HG03342 (cell line): ENCODE results near the gene RNF212.
"Not testable (repeated sequence)": the region's sequence is repeated elsewhere in the genome, so short reads cannot be mapped to it uniquely, and the experiment has no call there.

Experiments
- ATAC-seq: cut with Tn5 transposase; IDR thresholded peaks from one replicate; pipeline ENCODE4 v1.9.1; 2021; ENCODE audit warnings: mild to moderate bottlenecking, moderate library complexity; ENCODE audit not compliant: unreplicated experiment

Gene RNF212

DNA sequence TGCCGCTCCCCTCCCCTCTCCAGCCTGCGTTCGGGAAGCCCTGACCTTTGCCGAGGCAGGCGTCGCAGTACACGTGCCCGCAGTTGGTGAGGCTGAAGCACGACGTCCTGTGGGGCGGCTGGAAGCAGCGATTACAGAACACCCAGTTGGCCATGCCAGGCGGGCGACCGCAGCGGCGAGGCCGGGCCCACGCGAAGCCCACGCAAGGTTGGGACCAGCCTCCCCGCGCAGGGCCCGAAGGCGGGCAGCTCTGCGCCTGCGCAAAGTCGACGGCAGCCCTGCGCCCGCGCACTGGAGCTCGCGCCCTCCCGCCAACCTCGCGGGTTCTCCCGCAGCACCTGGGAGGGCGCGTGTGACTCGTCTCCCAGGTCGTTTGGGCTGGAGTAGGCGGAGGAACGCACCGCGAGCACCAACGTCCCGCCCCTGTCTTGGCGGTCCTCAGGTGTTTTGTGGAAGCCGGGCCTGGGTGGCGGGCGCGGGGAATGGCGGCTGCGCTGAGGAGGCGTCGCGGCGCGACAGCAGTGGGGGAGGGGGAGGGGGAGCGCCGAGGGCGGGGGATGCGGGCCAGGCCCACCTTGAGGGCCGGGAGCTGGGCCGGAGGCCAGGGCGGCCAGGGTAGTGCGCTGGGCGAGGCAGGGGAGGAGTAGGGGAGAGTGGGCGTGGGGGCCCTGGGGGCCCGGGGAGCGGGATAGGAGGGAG lies at the start of gene RNF212:
RNF212 (minus strand) TSS at position 254 of the 699 bp plus-strand sequence; CDS start at position 154, 100 bp downstream.
- no peak for ATAC-seq

- ATAC-seq: no peak
These were observed 47.0 kb upstream of the RNF212 start for GRCh38 chr4:1160351-1160750.

GRCh38 chr4:1156069-1156468 lies 42.7 kb upstream of the RNF212 start:
- no peak for ATAC-seq

DNA sequence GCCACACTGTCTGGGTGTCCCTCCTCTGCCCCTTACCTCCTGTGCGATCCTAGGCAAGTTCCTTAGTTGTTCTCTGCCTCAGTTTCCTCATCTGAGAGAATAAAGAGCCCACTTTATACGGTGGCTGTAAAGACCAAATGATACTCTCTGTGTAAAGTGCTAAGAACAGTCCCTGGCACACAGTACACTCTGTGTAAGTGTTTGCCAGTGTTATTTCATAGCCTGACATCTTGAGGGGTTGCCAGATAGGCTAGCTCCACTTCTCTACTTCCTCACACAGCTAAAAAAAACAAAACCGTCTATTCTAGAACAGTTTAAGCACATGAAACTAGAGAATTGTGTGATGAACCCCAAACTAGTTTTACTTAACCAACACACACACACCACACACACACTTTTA lies 42.0 kb upstream of the RNF212 start:
- ATAC-seq: no peak

- ATAC-seq: no peak
These were observed 41.3 kb upstream of the RNF212 start for GRCh38 chr4:1154523-1155182.

DNA sequence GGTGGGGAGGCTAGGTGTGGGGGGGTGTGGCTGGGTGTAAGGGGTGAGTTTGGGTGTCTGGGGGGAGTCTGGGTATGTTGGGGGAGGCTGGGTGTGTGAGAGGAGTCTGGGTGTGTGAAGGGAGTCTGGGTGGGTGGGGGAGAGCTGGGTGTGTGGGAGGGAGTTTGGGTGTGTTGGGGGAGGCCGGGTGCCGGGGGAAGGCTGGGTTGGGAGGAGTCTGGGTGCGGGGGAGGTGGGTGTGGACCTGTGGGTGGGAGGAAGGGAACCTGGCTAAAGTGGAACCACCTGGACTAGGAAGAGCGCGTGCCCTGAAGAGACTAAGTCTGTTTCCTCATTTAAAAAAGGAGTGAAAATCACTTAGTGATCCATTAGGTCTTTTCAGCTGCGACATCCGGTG lies 40.8 kb upstream of the RNF212 start:
- no peak for ATAC-seq

DNA sequence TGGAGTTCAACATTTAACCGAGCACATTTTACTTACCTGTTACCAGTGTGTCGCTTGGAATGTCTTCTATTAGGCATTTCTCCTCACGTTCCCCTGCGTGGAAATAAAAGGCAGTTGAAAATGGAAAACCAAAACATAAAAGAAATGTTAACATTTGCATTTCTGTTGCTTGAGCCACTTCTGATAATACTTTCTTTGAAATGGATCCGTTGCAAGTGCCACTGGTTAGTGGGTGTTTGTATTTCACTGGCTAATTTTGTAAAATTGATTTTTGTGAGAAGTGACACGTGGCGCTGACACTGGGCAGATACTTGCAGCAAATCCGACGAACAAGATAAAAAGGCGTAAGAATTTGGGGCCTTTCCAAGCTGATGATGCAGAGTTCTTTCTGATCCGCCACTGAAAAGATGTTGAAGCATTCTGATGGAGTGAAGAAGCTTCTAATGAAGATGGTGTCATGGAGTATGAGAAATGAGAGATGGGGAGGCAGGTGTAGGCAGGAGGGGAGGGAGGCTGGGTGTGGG lies 40.3 kb upstream of the RNF212 start:
- no peak for ATAC-seq

DNA sequence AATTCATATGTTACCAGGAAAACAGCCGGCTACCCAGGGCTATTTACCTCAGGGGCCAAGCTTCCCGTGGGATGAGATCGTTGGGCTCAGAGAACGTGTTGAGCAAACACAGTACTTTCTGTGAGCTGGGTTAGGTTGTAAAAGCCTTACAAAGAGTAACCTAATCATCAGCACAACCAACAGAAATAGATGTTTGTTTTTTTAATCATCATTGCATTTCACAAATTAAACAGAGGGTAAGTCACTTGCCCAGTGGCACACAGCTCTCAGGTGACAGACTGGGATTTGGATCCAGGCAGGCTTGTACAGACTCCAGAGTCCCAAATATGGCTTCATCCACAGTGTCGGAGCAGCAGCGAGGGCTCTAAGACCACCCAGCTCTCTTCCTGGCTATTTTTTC lies 38.9 kb upstream of the RNF212 start:
- no peak for ATAC-seq

DNA sequence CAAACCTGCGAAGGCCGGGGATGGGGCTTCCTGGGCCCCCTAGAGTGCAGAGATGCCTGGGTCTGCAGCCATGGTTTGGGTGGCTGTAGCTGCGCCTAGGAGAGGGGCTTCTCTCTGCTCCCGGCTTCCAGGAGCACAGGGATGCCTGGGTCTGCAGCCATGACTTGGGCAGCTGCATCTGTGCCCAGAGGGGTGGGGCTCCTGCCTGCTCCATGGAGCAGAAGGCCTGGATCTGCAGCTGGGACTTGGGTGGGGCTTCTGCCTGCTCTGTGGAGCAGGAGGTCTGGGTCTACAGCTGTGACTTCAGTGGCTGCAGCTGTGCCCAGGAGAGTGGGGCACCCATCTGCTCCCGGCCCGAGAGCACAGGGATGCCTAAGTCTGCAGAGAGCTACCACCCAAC lies 38.2 kb upstream of the RNF212 start:
- ATAC-seq: no peak

GRCh38 chr4:1150875-1151274 lies 37.5 kb upstream of the RNF212 start:
- no peak for ATAC-seq

- ATAC-seq: no peak
These were observed 26.5 kb upstream of the RNF212 start for GRCh38 chr4:1139860-1140259.

DNA sequence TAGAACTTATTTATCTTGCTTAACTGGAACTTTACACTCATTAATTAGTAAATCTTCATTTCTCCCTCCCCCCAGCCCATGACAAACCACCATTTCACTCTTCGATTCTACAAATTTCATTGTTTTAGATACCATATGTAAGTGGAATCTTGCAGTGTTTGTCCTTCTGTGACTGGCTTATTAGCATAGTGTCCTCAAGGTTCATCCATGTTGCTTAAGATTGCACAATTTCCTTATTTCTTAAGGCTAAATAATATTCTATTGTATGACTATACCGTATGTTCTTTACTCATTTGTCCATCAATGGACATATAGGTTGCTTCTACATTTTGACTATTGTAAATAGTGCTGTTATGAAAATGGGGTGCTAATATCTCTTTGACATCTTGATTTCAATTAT lies 24.5 kb upstream of the RNF212 start:
- no peak for ATAC-seq

GRCh38 chr4:1137063-1137776 lies 23.9 kb upstream of the RNF212 start:
- no peak for ATAC-seq

DNA sequence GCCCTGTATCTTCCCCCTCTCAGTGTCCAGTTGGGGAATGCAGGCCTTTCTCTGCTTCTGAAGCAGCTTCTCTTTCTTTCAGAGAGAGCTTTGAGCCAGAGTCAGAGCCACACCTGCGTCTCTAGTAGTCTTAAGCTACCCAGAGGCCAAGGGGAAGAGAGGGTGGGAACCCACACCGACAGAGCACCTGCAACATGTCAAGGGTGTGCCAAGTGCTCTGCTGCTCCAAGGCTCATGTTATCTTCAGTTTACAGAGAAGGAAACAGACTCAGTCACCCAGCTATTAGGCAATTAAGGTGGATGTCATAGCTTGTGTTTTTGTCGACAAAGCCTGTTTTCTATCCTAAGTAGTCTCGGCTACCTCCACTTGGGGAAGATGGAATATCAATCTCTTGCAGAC lies 22.7 kb upstream of the RNF212 start:
- ATAC-seq: no peak

DNA sequence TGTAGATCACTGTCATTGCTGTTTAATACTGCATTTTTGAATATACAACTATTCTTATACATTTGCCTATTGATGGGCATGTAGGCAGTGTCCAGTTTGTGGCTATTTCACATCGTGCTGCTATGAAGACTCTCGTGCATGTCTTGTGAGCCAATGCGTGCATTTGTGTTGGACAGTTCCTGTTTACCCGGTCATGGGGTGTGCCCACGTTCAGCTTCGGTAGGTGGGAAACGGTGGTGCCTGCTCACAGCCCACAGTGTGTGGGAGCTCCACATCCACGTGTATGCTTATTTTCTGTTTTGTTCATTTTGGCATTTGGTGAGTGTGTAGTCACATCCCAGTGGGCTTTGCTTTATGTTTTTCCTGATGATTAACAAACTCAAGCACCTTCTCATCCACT lies 19.7 kb upstream of the RNF212 start:
- no peak for ATAC-seq

- ATAC-seq: peak; percentile 88
These were observed 17.2 kb upstream of the RNF212 start for GRCh38 chr4:1130316-1131186.

- ATAC-seq: no peak
These were observed 13.1 kb upstream of the RNF212 start for GRCh38 chr4:1126506-1126905.

- ATAC-seq: not testable (repeated sequence)
These were observed 12.1 kb upstream of the RNF212 start for GRCh38 chr4:1125466-1125865.

- ATAC-seq: no peak
These were observed 11.5 kb upstream of the RNF212 start for GRCh38 chr4:1124818-1125217.

GRCh38 chr4:1122505-1122904 lies 9.1 kb upstream of the RNF212 start:
- no peak for ATAC-seq

DNA sequence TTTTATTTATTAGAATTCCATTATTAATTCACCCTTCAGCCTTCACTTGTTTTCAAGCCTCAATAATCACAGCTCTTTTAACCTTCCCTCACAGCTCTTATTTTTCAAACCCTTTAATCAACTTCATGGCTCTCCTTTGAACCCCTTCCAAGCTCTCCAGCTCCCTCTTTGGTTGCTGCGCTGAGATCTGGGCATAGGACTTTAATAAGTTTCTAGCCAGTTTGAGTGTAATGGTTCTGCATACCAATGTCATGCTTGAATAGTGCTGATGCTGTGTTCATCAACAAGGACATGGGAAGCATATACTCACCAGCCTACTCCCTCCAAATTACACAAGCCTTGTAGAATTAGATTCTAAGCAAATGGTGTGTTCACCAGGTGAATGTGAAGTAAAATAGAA lies 3.5 kb upstream of the RNF212 start:
- no peak for ATAC-seq
